ENCODE data around the gene MYOM1.

DNA sequence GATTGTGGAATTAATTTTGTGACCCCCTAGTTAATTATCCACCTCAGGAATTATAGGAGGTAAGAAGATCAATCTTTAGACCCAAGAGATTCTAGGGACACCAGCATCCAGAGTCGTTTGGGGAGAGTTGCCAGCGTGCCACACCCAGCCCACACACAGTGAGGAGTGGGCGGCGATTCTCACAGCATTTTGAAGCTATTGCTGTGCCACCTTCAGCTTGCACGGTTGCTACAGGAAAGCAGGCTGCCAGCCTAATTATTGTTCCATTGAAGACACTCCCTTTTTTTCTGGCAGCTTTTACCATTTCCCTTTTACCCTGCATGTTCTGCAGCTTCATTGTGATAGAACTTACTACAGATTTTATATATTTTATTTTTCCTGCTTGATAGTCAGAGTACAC, 14.7 kb upstream of the MYOM1 start:
- TF ChIP-seq, protein P1, sequence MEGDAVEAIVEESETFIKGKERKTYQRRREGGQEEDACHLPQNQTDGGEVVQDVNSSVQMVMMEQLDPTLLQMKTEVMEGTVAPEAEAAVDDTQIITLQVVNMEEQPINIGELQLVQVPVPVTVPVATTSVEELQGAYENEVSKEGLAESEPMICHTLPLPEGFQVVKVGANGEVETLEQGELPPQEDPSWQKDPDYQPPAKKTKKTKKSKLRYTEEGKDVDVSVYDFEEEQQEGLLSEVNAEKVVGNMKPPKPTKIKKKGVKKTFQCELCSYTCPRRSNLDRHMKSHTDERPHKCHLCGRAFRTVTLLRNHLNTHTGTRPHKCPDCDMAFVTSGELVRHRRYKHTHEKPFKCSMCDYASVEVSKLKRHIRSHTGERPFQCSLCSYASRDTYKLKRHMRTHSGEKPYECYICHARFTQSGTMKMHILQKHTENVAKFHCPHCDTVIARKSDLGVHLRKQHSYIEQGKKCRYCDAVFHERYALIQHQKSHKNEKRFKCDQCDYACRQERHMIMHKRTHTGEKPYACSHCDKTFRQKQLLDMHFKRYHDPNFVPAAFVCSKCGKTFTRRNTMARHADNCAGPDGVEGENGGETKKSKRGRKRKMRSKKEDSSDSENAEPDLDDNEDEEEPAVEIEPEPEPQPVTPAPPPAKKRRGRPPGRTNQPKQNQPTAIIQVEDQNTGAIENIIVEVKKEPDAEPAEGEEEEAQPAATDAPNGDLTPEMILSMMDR (IDR thresholded peaks at IDR 0.05; ENCODE audit: low read depth, low read length, poor library complexity, severe bottlenecking), result no peak
- TF ChIP-seq EZH2phosphoT487 (IDR thresholded peaks at IDR 0.05; ENCODE audit: borderline replicate concordance, low read length), result no peak

All from DOHH2 (cell line).